ENCODE results near the gene NCAM2.

Gene NCAM2

GRCh38 chr21:21204366-21204996 lies 206.3 kb downstream of the NCAM2 start:
- no peak for DNase-seq (ENCODE audit: extremely low read depth in 1 of 2, low read depth in 1 of 2)

- no peak for DNase-seq (ENCODE audit: extremely low read depth in 1 of 2, low read depth in 1 of 2)
Observed at GRCh38 chr21:21205604-21206003, 207.4 kb downstream of the NCAM2 start.

GRCh38 chr21:21210552-21210951 lies 212.3 kb downstream of the NCAM2 start:
- no peak for DNase-seq (ENCODE audit: extremely low read depth in 1 of 2, low read depth in 1 of 2)

GRCh38 chr21:21213297-21213696 lies 215.1 kb downstream of the NCAM2 start:
- DNase-seq (ENCODE audit: extremely low read depth in 1 of 2, low read depth in 1 of 2): no peak

DNA sequence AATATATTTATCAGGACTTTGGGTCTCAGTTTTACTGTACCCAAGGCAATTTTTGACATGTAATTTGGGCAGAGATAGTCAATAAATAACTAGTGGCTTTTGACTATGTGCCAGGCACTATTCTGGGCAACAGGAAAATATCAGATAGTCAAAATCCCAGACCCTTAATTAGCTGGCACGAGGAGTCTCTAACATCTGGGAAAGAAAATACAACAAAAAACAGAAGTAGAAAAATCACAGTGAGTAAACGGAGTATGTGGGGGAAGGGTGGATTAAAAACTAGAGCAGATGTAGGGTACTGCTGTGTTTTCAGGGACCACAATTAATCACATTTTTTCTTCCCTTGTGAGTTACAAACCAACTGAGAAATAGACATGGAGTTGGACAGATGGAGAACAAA lies 217.8 kb downstream of the NCAM2 start:
- no peak for DNase-seq (ENCODE audit: extremely low read depth in 1 of 2, low read depth in 1 of 2)

GRCh38 chr21:21226472-21226871 lies 228.3 kb downstream of the NCAM2 start:
- no peak for DNase-seq (ENCODE audit: extremely low read depth in 1 of 2, low read depth in 1 of 2)

DNA sequence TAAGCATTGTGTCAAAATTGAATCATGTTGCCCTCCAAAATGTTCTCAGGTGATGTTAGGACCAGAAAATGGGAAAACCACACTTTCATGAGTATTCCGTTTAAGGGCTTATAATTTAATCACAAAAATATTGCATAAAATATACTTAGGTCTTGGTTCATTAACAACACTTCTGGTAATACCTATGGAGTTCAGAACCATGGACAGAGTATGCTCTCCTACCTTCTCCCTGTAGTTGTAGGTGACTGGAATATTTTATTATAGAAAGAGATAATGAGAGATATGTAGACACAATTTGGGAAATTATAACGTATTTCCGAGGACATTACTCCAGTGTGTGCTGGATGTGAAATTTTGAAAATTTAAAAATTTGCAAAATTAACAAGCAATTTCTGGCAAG lies 232.5 kb downstream of the NCAM2 start:
- no peak for DNase-seq (ENCODE audit: extremely low read depth in 1 of 2, low read depth in 1 of 2)

DNA sequence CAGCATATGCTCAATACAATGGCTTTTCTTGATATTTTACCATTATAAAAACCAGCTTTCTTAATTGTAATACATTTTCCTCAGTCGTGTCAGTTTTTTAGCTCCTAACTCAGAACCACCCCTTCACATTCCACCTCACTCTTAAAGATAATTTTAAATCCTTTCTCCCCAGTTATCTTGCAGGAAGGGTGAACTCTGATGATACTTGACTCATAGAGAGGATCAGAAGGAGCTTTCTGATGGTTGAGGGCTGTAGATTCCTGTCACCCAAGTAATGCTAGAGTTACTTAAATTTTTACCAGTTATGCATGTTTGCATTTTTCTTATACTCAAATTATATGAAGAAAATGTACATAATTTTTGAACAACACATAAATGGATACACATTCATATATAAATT lies 233.7 kb downstream of the NCAM2 start:
- DNase-seq (ENCODE audit: extremely low read depth in 1 of 2, low read depth in 1 of 2): no peak

DNA sequence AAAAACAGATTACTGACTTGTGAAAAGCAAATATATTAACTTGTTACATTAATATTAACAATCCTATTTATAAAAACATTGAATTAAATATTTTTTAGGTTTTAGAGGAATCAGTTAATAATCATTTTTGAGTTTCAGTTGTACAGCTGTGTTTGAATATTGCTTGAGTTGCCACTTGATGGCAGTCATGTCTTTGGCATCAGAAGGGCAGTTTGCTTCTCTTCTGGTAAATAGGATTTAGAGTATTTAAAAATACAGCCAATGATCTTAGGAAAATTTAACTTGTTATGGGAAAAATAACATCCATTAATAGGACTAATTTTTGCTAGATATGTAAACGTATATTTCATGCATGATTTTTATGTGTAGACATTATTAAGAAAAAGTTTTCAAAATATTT lies 234.1 kb downstream of the NCAM2 start:
- DNase-seq (ENCODE audit: extremely low read depth in 1 of 2, low read depth in 1 of 2): no peak

GRCh38 chr21:21233051-21233450 lies 234.8 kb downstream of the NCAM2 start:
- DNase-seq (ENCODE audit: extremely low read depth in 1 of 2, low read depth in 1 of 2): no peak

DNA sequence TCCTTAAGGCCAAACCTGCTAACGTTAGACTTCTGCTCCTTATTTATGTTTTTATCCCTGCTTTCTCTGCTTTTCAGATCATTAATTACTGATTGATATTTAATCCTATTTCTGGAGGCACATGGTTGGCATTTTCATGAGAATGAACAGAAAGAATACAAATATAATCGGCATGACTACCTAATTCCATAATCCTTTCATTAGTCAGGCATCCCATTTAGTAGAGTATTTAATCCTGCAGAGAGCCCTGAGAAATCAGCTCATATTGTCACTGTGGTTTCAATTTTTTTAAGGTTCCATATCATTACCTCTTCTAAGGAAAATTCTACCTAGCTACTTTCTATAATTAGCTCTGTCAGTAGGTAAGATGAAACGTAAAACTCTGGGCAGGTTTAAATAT lies 238.8 kb downstream of the NCAM2 start:
- DNase-seq (ENCODE audit: extremely low read depth in 1 of 2, low read depth in 1 of 2): no peak

GRCh38 chr21:21238629-21239400 lies 240.6 kb downstream of the NCAM2 start:
- no peak for DNase-seq (ENCODE audit: extremely low read depth in 1 of 2, low read depth in 1 of 2)

GRCh38 chr21:21241391-21241790 lies 243.2 kb downstream of the NCAM2 start:
- DNase-seq (ENCODE audit: extremely low read depth in 1 of 2, low read depth in 1 of 2): no peak

GRCh38 chr21:21246007-21246406 lies 247.8 kb downstream of the NCAM2 start:
- no peak for DNase-seq (ENCODE audit: extremely low read depth in 1 of 2, low read depth in 1 of 2)

- no peak for DNase-seq (ENCODE audit: extremely low read depth in 1 of 2, low read depth in 1 of 2)
Observed at GRCh38 chr21:21247424-21247823, 249.2 kb downstream of the NCAM2 start.

DNA sequence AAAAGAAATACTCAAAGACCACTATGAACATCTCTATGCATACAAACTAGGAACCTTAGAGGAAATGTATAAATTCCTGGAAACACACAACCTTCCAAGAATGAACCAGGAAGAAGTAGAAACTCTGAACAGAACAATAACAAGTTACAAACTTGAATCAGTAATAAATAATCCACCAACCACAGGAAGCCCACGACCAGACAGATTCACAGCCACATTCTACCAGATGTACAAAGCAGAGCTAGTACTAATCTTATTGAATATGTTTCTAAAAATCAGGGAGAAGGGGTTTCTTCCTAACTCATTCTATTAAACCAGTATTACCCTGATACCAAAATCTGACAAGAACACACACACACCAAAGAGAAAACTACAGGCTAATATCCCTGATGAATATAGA lies 263.8 kb downstream of the NCAM2 start:
- no peak for DNase-seq (ENCODE audit: extremely low read depth in 1 of 2, low read depth in 1 of 2)

DNA sequence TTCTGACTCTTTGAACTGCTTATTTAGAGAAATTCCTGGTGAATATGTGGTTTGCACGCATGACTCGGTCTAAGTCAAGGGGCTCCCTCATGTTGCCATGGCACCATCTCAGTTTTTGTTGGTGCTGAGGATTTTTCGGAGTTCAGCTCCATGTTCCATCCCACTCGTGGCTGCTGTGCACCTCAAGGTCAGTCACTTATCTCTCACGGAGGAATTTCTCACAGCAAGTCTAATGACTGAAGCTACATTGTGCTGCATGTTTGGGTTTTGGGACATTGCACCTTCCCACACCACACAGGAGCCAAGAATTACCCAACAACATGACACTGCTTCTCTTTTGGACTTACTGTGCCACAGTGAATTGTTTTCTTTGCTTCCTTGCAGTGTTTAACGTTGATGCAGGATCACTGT lies 269.9 kb downstream of the NCAM2 start:
- no peak for DNase-seq (ENCODE audit: extremely low read depth in 1 of 2, low read depth in 1 of 2)

DNA sequence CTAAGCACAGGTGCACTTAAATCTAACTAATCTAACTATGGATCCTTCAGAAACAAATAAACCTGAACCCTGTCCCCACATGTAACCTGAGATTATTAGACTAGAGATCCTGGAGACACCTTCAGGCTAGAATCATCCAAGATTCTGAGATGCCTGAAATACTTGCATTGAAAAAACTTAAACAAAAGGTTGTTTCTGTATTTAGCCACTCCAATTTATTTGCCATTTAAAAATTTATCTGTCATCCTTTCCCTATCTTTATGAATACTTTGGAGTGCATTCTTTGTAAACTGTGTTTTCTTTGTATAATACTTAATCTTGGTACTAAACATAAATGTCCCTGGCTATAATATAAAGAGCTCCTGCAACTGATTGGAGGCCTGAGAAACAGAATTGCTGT lies 270.7 kb downstream of the NCAM2 start:
- DNase-seq (ENCODE audit: extremely low read depth in 1 of 2, low read depth in 1 of 2): no peak

DNA sequence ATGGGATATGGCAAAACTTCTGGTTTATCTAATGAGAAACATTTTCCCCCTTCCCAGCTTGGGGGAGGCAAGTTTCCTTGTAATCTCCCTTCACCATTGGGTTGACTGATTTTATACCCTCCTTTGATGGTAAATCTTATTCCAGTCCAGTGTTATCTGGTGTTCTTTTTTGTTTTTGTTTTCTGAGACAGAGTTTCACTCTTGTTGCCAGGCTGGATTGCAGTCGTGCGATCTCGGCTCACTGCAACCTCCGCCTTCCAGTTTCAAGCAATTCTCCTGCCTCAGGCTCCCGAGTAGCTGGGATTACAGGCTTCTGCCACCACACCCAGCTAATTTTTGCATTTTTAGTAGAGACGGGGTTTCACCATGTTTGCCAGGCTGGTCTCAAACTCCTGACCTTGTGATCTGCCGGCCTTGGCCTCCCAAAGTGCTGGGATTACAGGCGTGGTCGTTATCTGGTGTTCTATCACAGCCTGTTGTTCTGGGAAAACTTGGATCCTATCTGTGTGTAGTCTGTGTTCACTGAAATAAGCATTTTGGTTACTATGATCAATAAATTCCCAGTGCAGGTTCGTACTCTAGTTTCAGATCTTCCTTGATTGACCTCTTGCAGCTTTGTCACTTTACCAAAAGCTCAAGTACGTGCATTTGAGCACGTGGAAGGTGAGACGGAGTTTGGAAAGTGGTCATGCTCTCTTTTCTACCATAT lies 281.1 kb downstream of the NCAM2 start:
- no peak for DNase-seq (ENCODE audit: extremely low read depth in 1 of 2, low read depth in 1 of 2)

GRCh38 chr21:21283810-21284209 lies 285.6 kb downstream of the NCAM2 start:
- DNase-seq (ENCODE audit: extremely low read depth in 1 of 2, low read depth in 1 of 2): no peak

GRCh38 chr21:21286170-21286798 lies 288.1 kb downstream of the NCAM2 start:
- no peak for DNase-seq (ENCODE audit: extremely low read depth in 1 of 2, low read depth in 1 of 2)

GRCh38 chr21:21290751-21291150 lies 292.5 kb downstream of the NCAM2 start:
- DNase-seq (ENCODE audit: extremely low read depth in 1 of 2, low read depth in 1 of 2): no peak
